Activated naive CD8-positive, alpha-beta T cell treated with anti-CD3 and anti-CD28 coated beads, Interleukin-2, amount 10 ng/mL, durations not matched to agents 7 days and 5 days (primary cell): ENCODE data around the gene TSEN34. TPM values are rescaled to one million over a fixed set of nuclear protein-coding genes. Genes with fewer than 3 reads are reported as not detected.
"Not testable (repeated sequence)": the region's sequence is repeated elsewhere in the genome, so short reads cannot be mapped to it uniquely, and the experiment has no call there.

ENCODE experiments used
- ATAC-seq: fragments of 150-1000 bp; cut with Tn5 transposase; one replicate; pipeline ENCODE4 v1.10.0; 2021; ENCODE audit warnings: low read depth, moderate library complexity
- POLR2A ChIA-PET: fragments of 350-600 bp; sonication (Branson Sonifier 250); formaldehyde crosslinking; loops from one replicate; lab custom pipeline; 2021; ENCODE audit warnings: antibody characterized with exemption; lab: Charles Lee
- DNase-seq: peaks from one replicate; pipeline ENCODE4 v3.0.0; 2021
- H3K27ac Mint-ChIP-seq: one replicate; pipeline ENCODE4 v1.8.0; 2022; ENCODE audit warnings: mild to moderate bottlenecking, mixed read lengths
- H3K27me3 Mint-ChIP-seq: one replicate; pipeline ENCODE4 v1.8.0; 2022; ENCODE audit warnings: mild to moderate bottlenecking, moderate library complexity, mixed read lengths
- H3K36me3 Mint-ChIP-seq: one replicate; pipeline ENCODE4 v1.8.0; 2021; ENCODE audit warnings: mild to moderate bottlenecking, mixed read lengths
- H3K4me1 Mint-ChIP-seq: one replicate; pipeline ENCODE4 v1.8.0; 2021; ENCODE audit warnings: mixed read lengths
- H3K4me3 Mint-ChIP-seq: one replicate; pipeline ENCODE4 v1.8.0; 2022; ENCODE audit warnings: mild to moderate bottlenecking, moderate library complexity, mixed read lengths
- H3K9me3 Mint-ChIP-seq: one replicate; pipeline ENCODE4 v1.8.0; 2021; ENCODE audit warnings: mixed read lengths
- total RNA-seq, 2 experiments: library from RNA; stranded (reverse); gene quantifications; one replicate each; pipeline ENCODE4 v1.2.3, GENCODE V29; 2021

TSEN34 gene
- total RNA-seq, 2 experiments from 2014 or later, result 16.3 to 17.4 TPM

- Mint-ChIP-seq H3K36me3 (peaks cover 2% of the 10 kb centered on the region), H3K4me1 (peaks cover 22% of the 10 kb centered on the region), H3K9me3 (no peaks in the 10 kb centered on the region), H3K27ac (no peak overlapping the region), H3K4me3 (no peak overlapping the region), H3K27me3 (no peaks in the 10 kb centered on the region)
- DNase-seq, result no peak
- no peak for ATAC-seq
- POLR2A ChIA-PET, result interaction anchor here (3.3 kb wide), 1 partner anchor 24 kb away, joined by 13 read pairs; the partner anchor contains the start of gene MBOAT7
Measured at GRCh38 chr19:54165222-54165621, 25.9 kb upstream of the TSEN34 start.

- H3K27me3 Mint-ChIP-seq, result no peaks in the 10 kb centered on the region
- H3K9me3 Mint-ChIP-seq, result no peaks in the 10 kb centered on the region
- DNase-seq (peak; percentile 94), ATAC-seq (peak; percentile 85)
- no peak overlapping the region for H3K4me3 Mint-ChIP-seq
- POLR2A ChIA-PET, result interaction anchor here (1.0 to 1.5 kb wide), 2 partner anchors 20 to 98 kb away, joined by 3 to 5 read pairs; no protein-coding TSS in a partner anchor
- no peak overlapping the region for H3K27ac Mint-ChIP-seq
- H3K4me1 Mint-ChIP-seq, result peaks cover 8% of the 10 kb centered on the region
- no peaks in the 10 kb centered on the region for H3K36me3 Mint-ChIP-seq
Measured at GRCh38 chr19:54168174-54168917, 22.8 kb upstream of the TSEN34 start.

DNA sequence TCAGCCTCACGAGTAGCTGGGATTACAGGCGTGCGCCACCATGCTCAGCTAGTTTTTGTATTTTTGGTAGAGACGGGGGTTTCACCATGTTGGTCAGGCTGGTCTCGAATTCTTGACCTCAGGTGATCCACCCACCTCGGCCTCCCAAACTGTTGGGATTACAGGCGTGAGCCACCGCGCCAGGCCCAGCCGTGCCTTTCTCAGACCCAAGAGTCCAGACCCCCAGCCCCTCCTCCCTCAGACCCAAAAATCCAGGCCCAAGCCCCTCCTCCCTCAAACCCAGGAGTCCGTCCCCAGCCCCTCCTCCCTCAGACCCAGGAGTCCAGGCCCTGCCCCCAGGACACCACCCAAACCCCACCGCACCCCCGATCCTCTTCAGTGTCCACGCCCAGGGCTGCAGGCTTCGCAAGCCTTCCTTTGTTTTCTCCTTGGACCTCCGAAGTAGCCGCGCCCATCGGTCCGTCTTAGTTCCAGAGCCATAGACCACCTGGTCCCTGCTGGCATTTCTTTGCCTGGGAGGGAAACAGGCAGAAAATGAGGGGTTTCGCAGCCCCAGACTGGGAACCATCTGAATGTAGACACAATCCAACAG is 21.9 kb upstream of the TSEN34 start:
- H3K4me3 Mint-ChIP-seq, result no peak overlapping the region
- no peaks in the 10 kb centered on the region for H3K36me3 Mint-ChIP-seq
- DNase-seq (no peak), ATAC-seq (no peak)
- POLR2A ChIA-PET, result no interaction called here
- no peaks in the 10 kb centered on the region for H3K9me3 Mint-ChIP-seq
- H3K27ac Mint-ChIP-seq, result no peak overlapping the region
- no peaks in the 10 kb centered on the region for H3K27me3 Mint-ChIP-seq
- peaks cover 6% of the 10 kb centered on the region for H3K4me1 Mint-ChIP-seq

DNA sequence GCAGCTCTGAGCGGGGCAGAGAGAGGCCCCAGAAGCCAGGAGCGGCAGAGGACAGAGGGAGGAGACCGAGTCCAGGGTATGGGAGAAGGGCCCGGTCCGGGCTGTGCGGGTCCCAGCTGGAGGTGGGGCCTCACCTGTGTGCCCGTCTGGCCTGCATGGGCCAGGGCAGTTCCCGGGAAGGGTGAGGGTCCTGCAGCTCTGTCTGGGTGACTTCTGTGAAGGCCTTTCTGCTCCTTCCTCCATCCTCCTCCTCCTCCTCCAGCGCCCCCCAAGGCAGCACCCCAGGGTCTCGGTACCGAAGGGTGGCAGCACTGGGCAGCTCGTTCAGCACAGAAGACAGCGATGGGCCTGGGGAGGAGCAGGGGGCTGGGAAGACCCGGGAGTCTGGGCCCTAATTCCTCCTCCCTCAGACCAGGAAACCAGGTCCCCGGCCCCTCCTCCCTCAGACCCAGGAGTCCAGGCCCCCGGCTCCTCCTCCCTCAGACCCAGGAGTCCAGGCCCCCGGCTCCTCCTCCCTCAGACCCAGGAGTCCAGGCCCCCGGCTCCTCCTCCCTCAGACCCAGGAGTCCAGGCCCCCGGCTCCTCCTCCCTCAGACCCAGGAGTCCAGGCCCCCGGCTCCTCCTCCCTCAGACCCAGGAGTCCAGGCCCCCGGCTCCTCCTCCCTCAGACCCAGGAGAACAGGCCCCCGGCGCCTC is 19.2 kb upstream of the TSEN34 start:
- H3K36me3 Mint-ChIP-seq, H3K27ac Mint-ChIP-seq, DNase-seq, H3K9me3 Mint-ChIP-seq, H3K4me3 Mint-ChIP-seq, H3K4me1 Mint-ChIP-seq, POLR2A ChIA-PET, ATAC-seq, H3K27me3 Mint-ChIP-seq: not testable (repeated sequence)

DNA sequence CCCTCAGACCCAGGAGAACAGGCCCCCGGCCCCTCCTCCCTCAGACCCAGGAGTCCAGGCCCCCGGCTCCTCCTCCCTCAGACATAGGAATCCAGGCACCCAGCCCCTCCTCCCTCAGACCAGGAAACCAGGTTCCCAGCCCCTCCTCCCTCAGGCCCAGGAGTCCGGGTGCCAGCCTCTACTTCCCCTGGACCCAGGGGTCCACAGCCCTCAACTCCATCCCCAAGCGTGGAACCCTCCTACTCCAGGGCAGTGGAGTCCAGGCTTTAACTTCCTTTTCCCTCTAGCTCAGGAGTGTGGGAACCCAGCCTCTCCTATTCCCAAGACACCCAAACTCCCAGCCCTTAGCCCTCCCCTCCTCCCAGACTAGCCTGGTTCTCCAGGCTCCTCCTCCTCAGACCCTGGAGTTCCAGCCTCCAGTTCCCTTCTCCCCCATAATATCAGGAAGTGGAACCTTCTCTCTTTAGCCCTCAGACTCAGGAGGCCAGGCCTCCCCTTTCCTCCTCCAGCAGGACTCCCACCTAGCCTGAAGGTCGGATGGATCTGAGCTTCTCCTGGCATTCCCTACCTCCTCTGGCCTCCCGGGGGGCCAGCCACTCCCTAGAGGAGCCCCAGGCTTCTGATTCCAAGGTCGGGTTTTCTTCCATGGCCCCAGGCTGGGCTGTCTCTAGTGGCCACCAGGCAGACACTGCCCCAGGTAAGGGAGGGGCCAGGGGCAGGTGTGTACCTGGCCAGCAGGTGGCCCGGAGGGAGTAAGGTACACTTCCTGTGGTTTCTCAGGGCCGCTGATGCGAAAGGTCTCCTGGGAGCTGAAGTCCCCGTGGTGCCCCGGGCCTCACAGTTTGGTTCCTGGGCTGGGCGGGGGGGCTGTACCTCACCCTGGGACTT is 18.4 kb upstream of the TSEN34 start, which contains the start of gene TMC4:
Gene TMC4 (minus strand): TSS at position 690 of the 888 bp plus-strand sequence. CDS start 43 bp downstream, at position 647.
- DNase-seq (no peak), ATAC-seq (no peak)
- POLR2A ChIA-PET, result interaction anchor here (0.7 to 1.3 kb wide), 3 partner anchors 9 to 17 kb away, joined by 3 to 5 read pairs (median 3); partner anchors contain the start of genes LENG1 and MBOAT7
- no peak within 1 kb of the TSS for H3K4me3 Mint-ChIP-seq
- H3K9me3 Mint-ChIP-seq, result no peaks in the 10 kb centered on the region
- no peaks in the 10 kb centered on the region for H3K4me1 Mint-ChIP-seq
- no peaks in the 10 kb centered on the region for H3K36me3 Mint-ChIP-seq
- H3K27me3 Mint-ChIP-seq, result no peaks in the 10 kb centered on the region
- H3K27ac Mint-ChIP-seq, result no peak within 1 kb of the TSS

DNA sequence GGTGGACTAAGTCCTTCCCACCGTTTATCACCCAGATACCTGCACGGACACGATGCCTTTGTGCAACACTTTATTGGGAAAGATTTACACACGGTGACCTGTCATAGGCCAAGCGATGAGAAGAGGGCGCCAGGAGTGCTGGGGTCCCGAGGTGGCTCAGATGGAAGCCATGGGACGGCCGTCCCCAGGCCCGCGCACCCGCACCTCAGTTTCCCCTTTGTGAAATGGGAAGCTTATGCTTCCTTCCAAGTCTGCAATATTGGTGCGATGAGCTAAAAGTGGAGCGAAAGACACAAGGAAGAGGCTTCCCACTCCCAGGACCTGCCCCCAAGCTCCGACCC is 17.8 kb upstream of the TSEN34 start:
- DNase-seq (no peak), ATAC-seq (no peak)
- Mint-ChIP-seq H3K36me3 (peaks cover 4% of the 10 kb centered on the region), H3K27ac (no peak overlapping the region), H3K4me3 (no peak overlapping the region), H3K9me3 (no peaks in the 10 kb centered on the region), H3K4me1 (peaks cover 1% of the 10 kb centered on the region), H3K27me3 (no peaks in the 10 kb centered on the region)
- POLR2A ChIA-PET, result interaction anchor here (0.6 to 1.3 kb wide), 4 partner anchors 10 to 16 kb away, joined by 3 to 5 read pairs (median 4); partner anchors contain the start of genes LENG1 and MBOAT7

DNA sequence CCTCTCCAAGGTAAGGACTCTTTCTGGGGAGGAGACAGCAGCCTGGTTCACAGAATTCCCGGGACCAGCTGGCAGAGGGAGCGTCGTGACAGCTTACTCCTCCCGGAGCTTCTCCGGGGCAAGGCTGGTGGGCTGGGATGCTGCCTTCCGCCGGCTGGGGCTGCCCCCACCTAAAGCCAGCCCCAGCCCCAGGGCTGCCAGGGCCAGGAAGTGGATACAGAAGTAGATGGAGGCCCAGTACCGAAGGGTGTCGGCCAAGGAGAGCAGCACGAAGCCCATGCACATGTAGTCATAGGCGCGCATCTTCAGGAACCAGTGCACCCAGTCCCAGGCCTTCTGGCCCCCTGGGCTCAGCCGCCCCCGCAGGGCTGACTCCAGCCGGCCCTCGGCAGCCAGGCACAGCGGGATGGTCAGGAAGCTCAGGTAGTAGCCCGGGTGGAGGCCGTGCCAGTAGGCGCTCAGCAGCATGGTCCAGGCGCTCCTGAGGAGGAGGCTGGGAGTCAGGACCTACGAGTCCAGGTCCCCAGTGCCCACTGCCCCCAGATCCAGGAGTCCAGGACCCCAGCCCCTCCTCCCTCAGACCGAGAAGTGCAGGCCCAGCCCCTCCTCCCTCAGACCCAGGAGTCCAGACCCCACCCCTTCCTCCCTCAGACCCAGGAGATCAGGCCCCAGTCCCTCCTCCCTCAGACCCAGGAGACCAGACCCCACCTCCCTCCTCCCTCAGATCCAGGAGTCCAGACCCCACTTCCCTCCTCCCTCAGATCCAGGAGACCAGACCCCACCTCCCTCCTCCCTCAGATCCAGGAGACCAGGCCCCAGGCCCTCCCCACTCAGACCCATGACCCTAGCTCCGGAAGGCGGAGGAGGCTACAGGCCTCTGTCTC is 16.9 kb upstream of the TSEN34 start:
- Mint-ChIP-seq H3K4me3 (no peak overlapping the region), H3K9me3 (no peaks in the 10 kb centered on the region), H3K27me3 (no peaks in the 10 kb centered on the region), H3K4me1 (peaks cover 1% of the 10 kb centered on the region), H3K36me3 (peaks cover 4% of the 10 kb centered on the region), H3K27ac (no peak overlapping the region)
- DNase-seq, result no peak
- POLR2A ChIA-PET, result interaction anchor here (0.6 to 1.3 kb wide), 4 partner anchors 10 to 84 kb away, joined by 3 to 5 read pairs (median 4); partner anchors contain the start of gene MBOAT7
- ATAC-seq, result no peak

- Mint-ChIP-seq H3K27me3 (no peaks in the 10 kb centered on the region), H3K4me1 (peaks cover 2% of the 10 kb centered on the region), H3K27ac (no peak overlapping the region), H3K9me3 (no peaks in the 10 kb centered on the region), H3K4me3 (no peak overlapping the region), H3K36me3 (peaks cover 4% of the 10 kb centered on the region)
- no peak for DNase-seq
- ATAC-seq, result peak; percentile 82
- POLR2A ChIA-PET, result no interaction called here
Measured at GRCh38 chr19:54178581-54179261, 12.4 kb upstream of the TSEN34 start.

GRCh38 chr19:54179262-54179852 is 11.8 kb upstream of the TSEN34 start:
- no peak for DNase-seq
- Mint-ChIP-seq H3K36me3 (peaks cover 7% of the 10 kb centered on the region), H3K4me3 (no peak overlapping the region), H3K27me3 (no peaks in the 10 kb centered on the region), H3K27ac (no peak overlapping the region), H3K9me3 (no peaks in the 10 kb centered on the region), H3K4me1 (peaks cover 3% of the 10 kb centered on the region)
- ATAC-seq, result no peak
- POLR2A ChIA-PET, result no interaction called here

DNA sequence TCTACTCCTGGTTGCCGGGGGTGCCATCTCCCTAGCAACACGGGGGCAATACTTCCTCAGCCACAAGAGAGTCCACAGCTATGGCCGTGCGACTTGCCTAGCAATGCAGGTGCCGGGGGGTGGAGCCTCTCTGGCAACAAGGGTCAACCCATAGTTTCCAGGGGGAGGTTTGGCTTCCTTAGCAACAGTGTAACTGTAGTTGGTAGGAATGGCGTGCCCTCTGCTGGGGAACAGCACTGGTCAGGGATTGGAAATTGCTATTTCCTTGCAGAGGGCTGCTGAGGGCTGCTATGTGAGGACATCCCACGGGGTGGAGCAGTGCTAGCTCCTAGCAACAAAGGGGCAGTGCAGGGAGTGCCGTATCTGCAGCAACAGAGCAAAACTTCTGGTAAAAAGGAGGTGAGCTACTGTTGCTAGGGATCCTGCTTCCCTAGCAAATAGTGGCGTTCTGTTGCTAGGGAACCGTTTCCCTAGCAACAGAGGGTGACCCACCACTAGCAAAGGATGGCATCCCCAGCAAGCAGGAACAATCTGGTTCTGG is 11.1 kb upstream of the TSEN34 start:
- Mint-ChIP-seq H3K27me3 (no peaks in the 10 kb centered on the region), H3K9me3 (no peaks in the 10 kb centered on the region), H3K4me1 (peaks cover 3% of the 10 kb centered on the region), H3K36me3 (peaks cover 7% of the 10 kb centered on the region), H3K27ac (no peak overlapping the region), H3K4me3 (no peak overlapping the region)
- POLR2A ChIA-PET, result no interaction called here
- DNase-seq (no peak), ATAC-seq (peak; percentile 19)

- H3K9me3 Mint-ChIP-seq, result no peaks in the 10 kb centered on the region
- no peaks in the 10 kb centered on the region for H3K27me3 Mint-ChIP-seq
- POLR2A ChIA-PET, result no interaction called here
- DNase-seq (no peak), ATAC-seq (no peak)
- H3K36me3 Mint-ChIP-seq, result peaks cover 7% of the 10 kb centered on the region
- no peak overlapping the region for H3K27ac Mint-ChIP-seq
- H3K4me1 Mint-ChIP-seq, result peaks cover 6% of the 10 kb centered on the region
- no peak overlapping the region for H3K4me3 Mint-ChIP-seq
Measured at GRCh38 chr19:54180691-54181091, 10.4 kb upstream of the TSEN34 start.
